ENCODE measurements around the gene DCBLD2.

DCBLD2 gene

GRCh38 chr3:98823791-98824190 is 77.7 kb downstream of the DCBLD2 start:
- H3K27me3 ChIP-seq: no peaks in the 10 kb centered on the region
- no peaks in the 10 kb centered on the region for H3K9me3 ChIP-seq
- H3K4me1 ChIP-seq (ENCODE audit: control insufficient read depth in 1 of 2, insufficient read depth in 1 of 2, low read depth in 1 of 2, low read length in 1 of 2): no peaks in the 10 kb centered on the region
- H3K4me3 ChIP-seq (ENCODE audit: low read depth in 1 of 2, low read length in 1 of 2): no peak overlapping the region
- no peak for TF ChIP-seq CTCF (IDR thresholded peaks at IDR 0.05)
- H3K36me3 ChIP-seq: no peaks in the 10 kb centered on the region
- no peak overlapping the region for H3K27ac ChIP-seq

- no peak overlapping the region for H3K27ac ChIP-seq
- H3K36me3 ChIP-seq: no peaks in the 10 kb centered on the region
- no peaks in the 10 kb centered on the region for H3K27me3 ChIP-seq
- H3K9me3 ChIP-seq: no peaks in the 10 kb centered on the region
- H3K4me1 ChIP-seq (ENCODE audit: control insufficient read depth in 1 of 2, insufficient read depth in 1 of 2, low read depth in 1 of 2, low read length in 1 of 2): no peaks in the 10 kb centered on the region
- TF ChIP-seq CTCF (IDR thresholded peaks at IDR 0.05): no peak
- H3K4me3 ChIP-seq (ENCODE audit: low read depth in 1 of 2, low read length in 1 of 2): no peak overlapping the region
Measured at GRCh38 chr3:98821063-98821462, 80.4 kb downstream of the DCBLD2 start.

GRCh38 chr3:98817547-98818041 is 83.9 kb downstream of the DCBLD2 start:
- no peaks in the 10 kb centered on the region for H3K9me3 ChIP-seq
- TF ChIP-seq CTCF (IDR thresholded peaks at IDR 0.05): peak; percentile 62

GRCh38 chr3:98814817-98815420 is 86.6 kb downstream of the DCBLD2 start:
- no peaks in the 10 kb centered on the region for H3K36me3 ChIP-seq
- H3K4me1 ChIP-seq (ENCODE audit: control insufficient read depth in 1 of 2, insufficient read depth in 1 of 2, low read depth in 1 of 2, low read length in 1 of 2): peaks cover 0 to 4% of the 10 kb centered on the region in 2 experiments
- no peak overlapping the region for H3K27ac ChIP-seq
- no peak for TF ChIP-seq CTCF (IDR thresholded peaks at IDR 0.05)
- no peak overlapping the region for H3K4me3 ChIP-seq (ENCODE audit: low read depth in 1 of 2, low read length in 1 of 2)
- H3K27me3 ChIP-seq: no peaks in the 10 kb centered on the region
- H3K9me3 ChIP-seq: no peaks in the 10 kb centered on the region

More at GRCh38 chr3:98817547-98818041, 83.9 kb downstream of the DCBLD2 start:
- Histone ChIP-seq H3K27me3 (no peaks in the 10 kb centered on the region), H3K4me1 (ENCODE audit: control insufficient read depth in 1 of 2, insufficient read depth in 1 of 2, low read depth in 1 of 2, low read length in 1 of 2) (no peaks in the 10 kb centered on the region), H3K27ac (no peak overlapping the region), H3K36me3 (no peaks in the 10 kb centered on the region), H3K4me3 (ENCODE audit: low read depth in 1 of 2, low read length in 1 of 2) (no peak overlapping the region)

GRCh38 chr3:98812851-98813374 is 88.6 kb downstream of the DCBLD2 start:
- Histone ChIP-seq H3K4me1 (ENCODE audit: control insufficient read depth in 1 of 2, insufficient read depth in 1 of 2, low read depth in 1 of 2, low read length in 1 of 2) (peaks cover 0 to 4% of the 10 kb centered on the region in 2 experiments), H3K36me3 (no peaks in the 10 kb centered on the region), H3K4me3 (ENCODE audit: low read depth in 1 of 2, low read length in 1 of 2) (no peak overlapping the region), H3K27ac (no peak overlapping the region), H3K27me3 (no peaks in the 10 kb centered on the region), H3K9me3 (no peaks in the 10 kb centered on the region)
- peak; percentile 75 for TF ChIP-seq CTCF (IDR thresholded peaks at IDR 0.05)
